KMS-11 (cell line): ENCODE data around the gene VPS26C.
"Not testable (repeated sequence)": the region's sequence is repeated elsewhere in the genome, so short reads cannot be mapped to it uniquely, and the experiment has no call there.

Source experiments
- H2AFZ ChIP-seq: fragments of 200-600 bp; sonication (generic); 2 replicates; pipeline ENCODE4 v1.6.1; 2016; ENCODE audit warnings: antibody characterized with exemption, mixed run types, low read depth
- H3K27ac ChIP-seq: fragments of 200-600 bp; sonication (generic); 2 replicates; pipeline ENCODE4 v1.6.1; 2016; ENCODE audit warnings: mild to moderate bottlenecking, mixed run types
- H3K27me3 ChIP-seq: fragments of 200-600 bp; sonication (generic); 2 replicates; pipeline ENCODE4 v1.6.1; 2017; ENCODE audit warnings: mild to moderate bottlenecking, low read depth, mixed run types, moderate library complexity; ENCODE audit not compliant: insufficient read depth
- H3K36me3 ChIP-seq: fragments of 200-600 bp; sonication (generic); 2 replicates; pipeline ENCODE4 v1.6.1; 2017; ENCODE audit warnings: mild to moderate bottlenecking, mixed run types; ENCODE audit not compliant: insufficient read depth
- H3K4me1 ChIP-seq: fragments of 200-600 bp; sonication (generic); 2 replicates; pipeline ENCODE4 v1.6.1; 2016; ENCODE audit warnings: mild to moderate bottlenecking, low read depth, mixed run types; ENCODE audit not compliant: poor library complexity, severe bottlenecking
- H3K4me2 ChIP-seq: fragments of 200-600 bp; sonication (generic); 2 replicates; pipeline ENCODE4 v1.7.0; 2016; ENCODE audit warnings: mild to moderate bottlenecking, mixed run types
- H3K4me3 ChIP-seq: fragments of 200-600 bp; sonication (generic); IDR thresholded peaks from 2 replicates; pipeline ENCODE4 v1.6.1; 2017; ENCODE audit warnings: low read depth, low read length, mixed read lengths; ENCODE audit not compliant: insufficient read depth
- H3K79me2 ChIP-seq: fragments of 200-600 bp; sonication (generic); 2 replicates; pipeline ENCODE4 v1.6.1; 2016; ENCODE audit warnings: low read depth, mixed run types; ENCODE audit not compliant: insufficient read depth
- H3K9ac ChIP-seq: fragments of 200-600 bp; sonication (generic); 2 replicates; pipeline ENCODE4 v1.6.1; 2016; ENCODE audit warnings: mild to moderate bottlenecking, mixed run types
- H4K20me1 ChIP-seq: fragments of 200-600 bp; sonication (generic); 2 replicates; pipeline ENCODE4 v1.6.1; 2016; ENCODE audit warnings: mild to moderate bottlenecking, mixed run types; ENCODE audit not compliant: insufficient read depth
- TF ChIP-seq, protein P1 (sequence below): fragments of 200-600 bp; sonication (generic); conservative IDR thresholded peaks from 2 replicates; pipeline ENCODE4 v1.6.1; 2017; ENCODE audit warnings: low read depth, mild to moderate bottlenecking, antibody characterized with exemption, low read length, moderate library complexity, mixed read lengths

VPS26C gene

GRCh38 chr21:37267269-37268185 is at the start of gene VPS26C:
VPS26C (minus strand) TSS chr21:37267334; CDS start chr21:37267294, 40 bp downstream.
- TF ChIP-seq, protein P1, sequence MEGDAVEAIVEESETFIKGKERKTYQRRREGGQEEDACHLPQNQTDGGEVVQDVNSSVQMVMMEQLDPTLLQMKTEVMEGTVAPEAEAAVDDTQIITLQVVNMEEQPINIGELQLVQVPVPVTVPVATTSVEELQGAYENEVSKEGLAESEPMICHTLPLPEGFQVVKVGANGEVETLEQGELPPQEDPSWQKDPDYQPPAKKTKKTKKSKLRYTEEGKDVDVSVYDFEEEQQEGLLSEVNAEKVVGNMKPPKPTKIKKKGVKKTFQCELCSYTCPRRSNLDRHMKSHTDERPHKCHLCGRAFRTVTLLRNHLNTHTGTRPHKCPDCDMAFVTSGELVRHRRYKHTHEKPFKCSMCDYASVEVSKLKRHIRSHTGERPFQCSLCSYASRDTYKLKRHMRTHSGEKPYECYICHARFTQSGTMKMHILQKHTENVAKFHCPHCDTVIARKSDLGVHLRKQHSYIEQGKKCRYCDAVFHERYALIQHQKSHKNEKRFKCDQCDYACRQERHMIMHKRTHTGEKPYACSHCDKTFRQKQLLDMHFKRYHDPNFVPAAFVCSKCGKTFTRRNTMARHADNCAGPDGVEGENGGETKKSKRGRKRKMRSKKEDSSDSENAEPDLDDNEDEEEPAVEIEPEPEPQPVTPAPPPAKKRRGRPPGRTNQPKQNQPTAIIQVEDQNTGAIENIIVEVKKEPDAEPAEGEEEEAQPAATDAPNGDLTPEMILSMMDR = no peak
- Histone ChIP-seq H3K4me2 (peak within 1 kb of the TSS; percentile 75), H3K36me3 (no peaks in the 10 kb centered on the region), H3K79me2 (peaks cover 32% of the 10 kb centered on the region; the same call in 1 of the 2 replicates), H2AFZ (peak within 1 kb of the TSS; percentile 89), H3K27ac (peak within 1 kb of the TSS; percentile 97), H3K27me3 (no peaks in the 10 kb centered on the region), H3K4me1 (peaks cover 11% of the 10 kb centered on the region), H3K9ac (peak within 1 kb of the TSS; percentile 97), H3K4me3 (peak within 1 kb of the TSS; percentile 48), H4K20me1 (no peaks in the 10 kb centered on the region)

DNA sequence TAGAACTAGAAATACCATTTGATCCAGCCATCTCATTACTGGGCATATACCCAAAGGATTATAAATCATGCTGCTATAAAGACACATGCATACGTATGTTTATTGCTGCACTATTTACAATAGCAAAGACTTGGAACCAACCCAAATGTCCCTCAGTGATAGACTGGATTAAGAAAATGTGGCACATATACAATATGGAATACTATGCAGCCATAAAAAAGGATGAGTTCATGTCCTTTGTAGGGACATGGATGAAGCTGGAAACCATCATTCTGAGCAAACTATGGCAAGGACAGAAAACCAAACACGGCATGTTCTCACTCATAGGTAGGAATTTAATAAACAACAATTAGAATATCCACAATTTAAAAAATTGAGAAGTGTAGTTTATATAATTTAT is 48.9 kb upstream of the VPS26C start:
- H3K27ac ChIP-seq, H3K9ac ChIP-seq, H3K79me2 ChIP-seq, H3K36me3 ChIP-seq, H3K27me3 ChIP-seq, H3K4me1 ChIP-seq, H3K4me3 ChIP-seq, H3K4me2 ChIP-seq, H4K20me1 ChIP-seq, H2AFZ ChIP-seq: not testable (repeated sequence)

- Histone ChIP-seq H3K9ac (no peak overlapping the region), H3K27ac (no peak overlapping the region), H3K4me2 (no peak overlapping the region), H3K4me3 (no peak overlapping the region), H3K4me1 (no peaks in the 10 kb centered on the region), H3K27me3 (no peaks in the 10 kb centered on the region), H3K36me3 (no peaks in the 10 kb centered on the region), H3K79me2 (no peaks in the 10 kb centered on the region), H4K20me1 (no peaks in the 10 kb centered on the region), H2AFZ (no peak overlapping the region)
- TF ChIP-seq, protein P1 = no peak
Observed at GRCh38 chr21:37300114-37300751, 33.1 kb upstream of the VPS26C start.

GRCh38 chr21:37297364-37297763 is 30.2 kb upstream of the VPS26C start:
- Histone ChIP-seq H3K4me2 (no peak overlapping the region), H2AFZ (no peak overlapping the region), H3K79me2 (no peaks in the 10 kb centered on the region), H3K27ac (no peak overlapping the region), H3K4me3 (no peak overlapping the region), H3K27me3 (no peaks in the 10 kb centered on the region), H3K4me1 (no peaks in the 10 kb centered on the region), H4K20me1 (no peaks in the 10 kb centered on the region), H3K36me3 (no peaks in the 10 kb centered on the region), H3K9ac (no peak overlapping the region)
- TF ChIP-seq, protein P1 = no peak
